OCI-LY7 (cell line): ENCODE measurements around the gene PHF12.

Source experiments
- CTCF ChIP-seq: fragments of 200-600 bp; sonication (generic); conservative IDR thresholded peaks from 2 replicates; pipeline ENCODE4 v1.5.1; 2014; ENCODE audit warnings: mild to moderate bottlenecking, antibody characterized with exemption, low read length, moderate library complexity, mixed read lengths
- EZH2phosphoT487 ChIP-seq: fragments of 200-600 bp; sonication (generic); IDR thresholded peaks from 2 replicates; pipeline ENCODE4 v1.6.1; 2018; ENCODE audit warnings: low read depth, borderline replicate concordance, mild to moderate bottlenecking, mixed run types, antibody characterized with exemption, low read length, moderate library complexity, mixed read lengths

GRCh38 chr17:28857905-28858800 is 93.2 kb downstream of the PHF12 start:
- TF ChIP-seq CTCF, result no peak
- TF ChIP-seq EZH2phosphoT487, result no peak
